ENCODE data around the gene RTN1. TPM values are rescaled to one million over a fixed set of nuclear protein-coding genes. Genes with fewer than 3 reads are reported as not detected.

RTN1 gene
- total RNA-seq, 1 experiment from 2014 or later = 1.1 TPM

DNA sequence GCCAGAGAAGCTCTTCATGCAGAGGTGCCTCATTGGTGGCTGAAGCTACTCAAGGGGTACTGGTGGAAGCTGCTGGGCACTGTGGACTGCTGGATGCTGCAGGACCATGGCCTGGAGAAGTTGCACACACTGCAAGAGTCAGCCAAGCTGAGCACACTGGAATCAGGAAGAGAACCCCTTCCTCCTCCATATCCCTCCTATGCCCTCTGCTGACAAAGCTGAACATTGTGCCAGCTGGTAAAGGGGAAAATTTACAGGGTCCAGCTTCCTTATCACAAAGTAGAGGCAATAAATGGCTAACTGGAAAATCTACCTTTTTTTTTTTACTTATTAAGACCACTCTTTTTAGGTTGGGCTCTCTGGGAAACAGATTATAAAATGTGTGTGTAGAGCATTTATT lies 300.5 kb downstream of the RTN1 start (continued):
- TF ChIP-seq, protein P1, sequence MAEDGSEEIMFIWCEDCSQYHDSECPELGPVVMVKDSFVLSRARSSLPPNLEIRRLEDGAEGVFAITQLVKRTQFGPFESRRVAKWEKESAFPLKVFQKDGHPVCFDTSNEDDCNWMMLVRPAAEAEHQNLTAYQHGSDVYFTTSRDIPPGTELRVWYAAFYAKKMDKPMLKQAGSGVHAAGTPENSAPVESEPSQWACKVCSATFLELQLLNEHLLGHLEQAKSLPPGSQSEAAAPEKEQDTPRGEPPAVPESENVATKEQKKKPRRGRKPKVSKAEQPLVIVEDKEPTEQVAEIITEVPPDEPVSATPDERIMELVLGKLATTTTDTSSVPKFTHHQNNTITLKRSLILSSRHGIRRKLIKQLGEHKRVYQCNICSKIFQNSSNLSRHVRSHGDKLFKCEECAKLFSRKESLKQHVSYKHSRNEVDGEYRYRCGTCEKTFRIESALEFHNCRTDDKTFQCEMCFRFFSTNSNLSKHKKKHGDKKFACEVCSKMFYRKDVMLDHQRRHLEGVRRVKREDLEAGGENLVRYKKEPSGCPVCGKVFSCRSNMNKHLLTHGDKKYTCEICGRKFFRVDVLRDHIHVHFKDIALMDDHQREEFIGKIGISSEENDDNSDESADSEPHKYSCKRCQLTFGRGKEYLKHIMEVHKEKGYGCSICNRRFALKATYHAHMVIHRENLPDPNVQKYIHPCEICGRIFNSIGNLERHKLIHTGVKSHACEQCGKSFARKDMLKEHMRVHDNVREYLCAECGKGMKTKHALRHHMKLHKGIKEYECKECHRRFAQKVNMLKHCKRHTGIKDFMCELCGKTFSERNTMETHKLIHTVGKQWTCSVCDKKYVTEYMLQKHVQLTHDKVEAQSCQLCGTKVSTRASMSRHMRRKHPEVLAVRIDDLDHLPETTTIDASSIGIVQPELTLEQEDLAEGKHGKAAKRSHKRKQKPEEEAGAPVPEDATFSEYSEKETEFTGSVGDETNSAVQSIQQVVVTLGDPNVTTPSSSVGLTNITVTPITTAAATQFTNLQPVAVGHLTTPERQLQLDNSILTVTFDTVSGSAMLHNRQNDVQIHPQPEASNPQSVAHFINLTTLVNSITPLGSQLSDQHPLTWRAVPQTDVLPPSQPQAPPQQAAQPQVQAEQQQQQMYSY (CRISPR knock-in tag; IDR thresholded peaks at IDR 0.05) = no peak

DNA sequence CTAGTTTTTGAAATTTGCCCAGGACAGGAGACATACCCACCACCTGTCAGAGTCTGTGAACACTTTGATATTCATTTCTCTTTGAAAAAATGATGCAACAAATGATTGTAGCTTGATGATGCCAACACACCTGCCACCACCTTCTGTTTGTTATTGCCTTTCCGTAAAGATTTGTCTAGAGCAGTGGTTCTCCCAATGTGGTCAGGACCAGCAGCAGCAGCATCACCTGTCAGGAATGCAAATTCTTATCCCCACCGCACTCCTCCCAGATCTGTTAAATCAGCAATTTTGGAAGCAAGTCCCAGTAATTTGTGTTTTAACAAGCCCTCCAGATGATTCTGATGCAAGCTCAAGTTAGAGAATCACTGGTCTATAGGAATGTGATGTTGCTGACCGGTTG lies 303.9 kb downstream of the RTN1 start:
- Mint-ChIP-seq H3K9me3 (no peaks in the 10 kb centered on the region), H3K4me1 (peaks cover 29% of the 10 kb centered on the region), H3K4me3 (no peak overlapping the region), H3K36me3 (no peaks in the 10 kb centered on the region), H3K27me3 (ENCODE audit: low read depth) (no peaks in the 10 kb centered on the region), H3K27ac (no peak overlapping the region)
- DNase-seq (ENCODE audit: low spot score) (no peak), ATAC-seq (peak; percentile 44)
- TF ChIP-seq NFE2L1 (CRISPR knock-in tag; IDR thresholded peaks at IDR 0.05) (no peak), MYBL2 (CRISPR knock-in tag; IDR thresholded peaks at IDR 0.05) (no peak)
- CTCF ChIA-PET = interaction anchor here (1.5 to 7.7 kb wide), 3 partner anchors 10 to 60 kb away, joined by 5 to 103 read pairs (median 44); partner anchors contain the start of gene CCDC175
- POLR2A ChIA-PET = no interaction called here

DNA sequence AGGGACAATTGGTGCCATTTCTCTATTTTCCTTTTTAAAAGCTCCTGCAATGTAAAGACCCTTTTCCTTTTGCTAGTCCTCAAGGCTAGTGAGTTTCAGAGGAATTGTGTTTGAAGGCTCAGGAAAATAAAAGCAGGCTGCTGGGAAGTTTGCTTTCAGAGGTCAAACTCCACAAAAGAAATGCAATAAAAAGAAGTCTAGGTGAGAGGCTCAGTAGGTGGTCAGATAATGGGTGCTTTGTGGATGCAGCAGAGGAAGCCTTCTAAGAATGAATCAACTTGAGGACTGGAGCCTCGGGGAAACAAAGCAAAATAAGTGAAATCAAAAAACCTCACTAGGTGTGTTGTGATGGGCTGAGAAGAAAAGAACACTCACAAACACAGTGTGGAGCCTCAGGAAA lies 304.3 kb downstream of the RTN1 start:
- ATAC-seq (peak; percentile 13; the same call in 1 of the 2 replicates), DNase-seq (ENCODE audit: low spot score) (no peak)
- TF ChIP-seq, protein P2, sequence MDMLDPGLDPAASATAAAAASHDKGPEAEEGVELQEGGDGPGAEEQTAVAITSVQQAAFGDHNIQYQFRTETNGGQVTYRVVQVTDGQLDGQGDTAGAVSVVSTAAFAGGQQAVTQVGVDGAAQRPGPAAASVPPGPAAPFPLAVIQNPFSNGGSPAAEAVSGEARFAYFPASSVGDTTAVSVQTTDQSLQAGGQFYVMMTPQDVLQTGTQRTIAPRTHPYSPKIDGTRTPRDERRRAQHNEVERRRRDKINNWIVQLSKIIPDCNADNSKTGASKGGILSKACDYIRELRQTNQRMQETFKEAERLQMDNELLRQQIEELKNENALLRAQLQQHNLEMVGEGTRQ (CRISPR knock-in tag; IDR thresholded peaks at IDR 0.05) = no peak
- TF ChIP-seq ZNF423 (CRISPR knock-in tag; IDR thresholded peaks at IDR 0.05) (peak; percentile 82), FOXJ3 (CRISPR knock-in tag; IDR thresholded peaks at IDR 0.05; ENCODE audit: borderline replicate concordance) (no peak), NFYB (CRISPR knock-in tag; conservative IDR thresholded peaks at IDR 0.05; ENCODE audit: low read depth) (no peak), GRHL2 (CRISPR knock-in tag; IDR thresholded peaks at IDR 0.05; ENCODE audit: insufficient replicate concordance, severe bottlenecking) (no peak), KAT7 (CRISPR knock-in tag; IDR thresholded peaks at IDR 0.05; ENCODE audit: borderline replicate concordance) (no peak)
- TF ChIP-seq, protein P3, sequence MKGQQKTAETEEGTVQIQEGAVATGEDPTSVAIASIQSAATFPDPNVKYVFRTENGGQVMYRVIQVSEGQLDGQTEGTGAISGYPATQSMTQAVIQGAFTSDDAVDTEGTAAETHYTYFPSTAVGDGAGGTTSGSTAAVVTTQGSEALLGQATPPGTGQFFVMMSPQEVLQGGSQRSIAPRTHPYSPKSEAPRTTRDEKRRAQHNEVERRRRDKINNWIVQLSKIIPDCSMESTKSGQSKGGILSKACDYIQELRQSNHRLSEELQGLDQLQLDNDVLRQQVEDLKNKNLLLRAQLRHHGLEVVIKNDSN (CRISPR knock-in tag; IDR thresholded peaks at IDR 0.05) = no peak
- TF ChIP-seq, protein P4, sequence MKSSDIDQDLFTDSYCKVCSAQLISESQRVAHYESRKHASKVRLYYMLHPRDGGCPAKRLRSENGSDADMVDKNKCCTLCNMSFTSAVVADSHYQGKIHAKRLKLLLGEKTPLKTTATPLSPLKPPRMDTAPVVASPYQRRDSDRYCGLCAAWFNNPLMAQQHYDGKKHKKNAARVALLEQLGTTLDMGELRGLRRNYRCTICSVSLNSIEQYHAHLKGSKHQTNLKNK (CRISPR knock-in tag; IDR thresholded peaks at IDR 0.05) = no peak
- TF ChIP-seq, protein P5, sequence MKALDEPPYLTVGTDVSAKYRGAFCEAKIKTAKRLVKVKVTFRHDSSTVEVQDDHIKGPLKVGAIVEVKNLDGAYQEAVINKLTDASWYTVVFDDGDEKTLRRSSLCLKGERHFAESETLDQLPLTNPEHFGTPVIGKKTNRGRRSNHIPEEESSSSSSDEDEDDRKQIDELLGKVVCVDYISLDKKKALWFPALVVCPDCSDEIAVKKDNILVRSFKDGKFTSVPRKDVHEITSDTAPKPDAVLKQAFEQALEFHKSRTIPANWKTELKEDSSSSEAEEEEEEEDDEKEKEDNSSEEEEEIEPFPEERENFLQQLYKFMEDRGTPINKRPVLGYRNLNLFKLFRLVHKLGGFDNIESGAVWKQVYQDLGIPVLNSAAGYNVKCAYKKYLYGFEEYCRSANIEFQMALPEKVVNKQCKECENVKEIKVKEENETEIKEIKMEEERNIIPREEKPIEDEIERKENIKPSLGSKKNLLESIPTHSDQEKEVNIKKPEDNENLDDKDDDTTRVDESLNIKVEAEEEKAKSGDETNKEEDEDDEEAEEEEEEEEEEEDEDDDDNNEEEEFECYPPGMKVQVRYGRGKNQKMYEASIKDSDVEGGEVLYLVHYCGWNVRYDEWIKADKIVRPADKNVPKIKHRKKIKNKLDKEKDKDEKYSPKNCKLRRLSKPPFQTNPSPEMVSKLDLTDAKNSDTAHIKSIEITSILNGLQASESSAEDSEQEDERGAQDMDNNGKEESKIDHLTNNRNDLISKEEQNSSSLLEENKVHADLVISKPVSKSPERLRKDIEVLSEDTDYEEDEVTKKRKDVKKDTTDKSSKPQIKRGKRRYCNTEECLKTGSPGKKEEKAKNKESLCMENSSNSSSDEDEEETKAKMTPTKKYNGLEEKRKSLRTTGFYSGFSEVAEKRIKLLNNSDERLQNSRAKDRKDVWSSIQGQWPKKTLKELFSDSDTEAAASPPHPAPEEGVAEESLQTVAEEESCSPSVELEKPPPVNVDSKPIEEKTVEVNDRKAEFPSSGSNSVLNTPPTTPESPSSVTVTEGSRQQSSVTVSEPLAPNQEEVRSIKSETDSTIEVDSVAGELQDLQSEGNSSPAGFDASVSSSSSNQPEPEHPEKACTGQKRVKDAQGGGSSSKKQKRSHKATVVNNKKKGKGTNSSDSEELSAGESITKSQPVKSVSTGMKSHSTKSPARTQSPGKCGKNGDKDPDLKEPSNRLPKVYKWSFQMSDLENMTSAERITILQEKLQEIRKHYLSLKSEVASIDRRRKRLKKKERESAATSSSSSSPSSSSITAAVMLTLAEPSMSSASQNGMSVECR (CRISPR knock-in tag; IDR thresholded peaks at IDR 0.05; ENCODE audit: borderline replicate concordance) = no peak
- peaks cover 29% of the 10 kb centered on the region for H3K4me1 Mint-ChIP-seq
- H3K27ac Mint-ChIP-seq = peak overlapping the region; percentile 39; the same call in 1 of the 2 replicates
- no peaks in the 10 kb centered on the region for H3K36me3 Mint-ChIP-seq
- H3K27me3 Mint-ChIP-seq (ENCODE audit: low read depth) = no peaks in the 10 kb centered on the region
- CTCF ChIA-PET = interaction anchor here (3.8 to 7.7 kb wide), 2 partner anchors 10 to 59 kb away, joined by 44 to 103 read pairs; partner anchors contain the start of gene CCDC175
- H3K4me3 Mint-ChIP-seq = no peak overlapping the region
- no peaks in the 10 kb centered on the region for H3K9me3 Mint-ChIP-seq
- POLR2A ChIA-PET = no interaction called here

Measured in WTC11 (cell line).